GM19240 (cell line): Measurements from ENCODE around the gene MPHOSPH8.

Source experiments
- DNase-seq: peaks from one replicate; pipeline ENCODE4 v3.0.0; 2011; ENCODE audit warnings: low spot score; ENCODE audit not compliant: insufficient read length

MPHOSPH8 gene

GRCh38 chr13:19633479-19634255 lies at the start of gene MPHOSPH8:
Gene MPHOSPH8, plus strand, starts transcription at chr13:19633659. Its CDS starts 90 bp downstream, at chr13:19633749.
- peak; percentile 81 for DNase-seq

- DNase-seq, result peak; percentile 26
Measured at GRCh38 chr13:19586904-19587634, 46.4 kb upstream of the MPHOSPH8 start.

DNA sequence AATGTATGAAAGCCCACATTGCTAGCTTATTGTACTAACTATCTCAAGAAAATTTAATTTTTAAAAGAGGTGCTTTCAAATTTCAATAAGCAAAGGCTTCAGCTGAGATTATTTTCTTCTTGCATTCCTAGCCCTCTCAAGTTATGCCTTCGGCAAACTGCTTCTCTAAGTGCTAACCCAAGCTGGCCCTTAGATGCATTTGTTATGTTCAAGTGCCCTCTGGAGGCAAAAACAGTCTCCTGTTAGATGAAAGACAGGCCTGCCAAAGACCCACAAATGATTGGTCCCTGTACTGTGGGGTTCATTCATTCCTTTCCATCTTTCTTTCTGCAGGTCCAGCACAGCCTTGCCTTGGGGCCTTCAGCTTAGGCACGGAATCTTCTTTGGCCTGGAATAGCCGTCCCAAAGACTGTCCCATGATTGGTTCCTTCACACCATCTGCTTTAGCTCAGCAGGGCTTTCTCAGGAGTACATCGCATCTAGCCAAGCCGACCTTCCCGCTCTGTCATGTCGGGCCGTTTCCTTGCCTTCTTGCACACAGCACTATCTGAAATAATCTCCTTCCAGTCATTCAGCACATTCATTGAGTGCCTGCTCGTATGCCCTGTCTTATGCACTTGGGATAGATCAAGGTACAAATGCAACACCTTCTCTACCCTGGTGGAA lies 45.7 kb upstream of the MPHOSPH8 start:
- DNase-seq, result no peak

- DNase-seq, result no peak
Measured at GRCh38 chr13:19589312-19589711, 44.1 kb upstream of the MPHOSPH8 start.

DNA sequence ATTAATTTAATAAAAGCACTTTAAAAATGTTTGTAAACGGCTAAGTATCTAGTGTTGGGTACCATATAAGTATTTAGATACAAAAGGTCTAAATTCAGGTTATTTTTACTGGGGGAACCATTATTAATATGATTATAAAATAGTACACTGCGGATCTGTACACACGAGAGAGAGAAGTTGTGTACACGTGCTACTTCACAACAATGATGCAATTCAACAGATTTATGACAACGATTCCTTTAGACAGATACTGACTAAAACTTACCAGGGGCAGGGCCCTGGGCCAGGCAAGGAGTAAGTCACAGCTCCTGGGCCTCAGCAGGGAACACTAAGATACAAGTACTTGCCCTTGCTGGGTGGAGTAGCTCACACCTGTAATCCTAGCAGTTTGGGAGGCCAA lies 43.0 kb upstream of the MPHOSPH8 start:
- DNase-seq, result no peak

DNA sequence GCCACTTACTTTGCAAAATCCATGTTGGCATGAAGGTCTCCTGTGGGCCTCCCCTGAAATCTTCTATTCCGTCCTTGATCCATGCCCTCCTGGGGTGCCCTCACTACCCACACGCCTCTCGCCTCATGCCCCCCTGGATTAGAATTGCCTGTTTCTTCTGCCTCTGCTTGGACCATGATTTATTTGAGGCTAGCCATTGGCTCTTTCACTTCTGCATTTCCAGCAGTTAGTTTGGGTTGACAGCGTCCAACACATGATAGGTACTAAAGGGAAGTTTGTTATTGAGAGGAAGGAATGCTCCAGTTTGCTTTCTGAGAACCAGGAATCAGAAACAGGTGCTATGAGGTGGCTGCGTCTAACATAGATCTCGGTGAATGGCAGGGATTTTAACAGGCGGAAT lies 41.6 kb upstream of the MPHOSPH8 start:
- DNase-seq, result no peak

GRCh38 chr13:19592657-19593180 lies 40.7 kb upstream of the MPHOSPH8 start:
- no peak for DNase-seq

DNA sequence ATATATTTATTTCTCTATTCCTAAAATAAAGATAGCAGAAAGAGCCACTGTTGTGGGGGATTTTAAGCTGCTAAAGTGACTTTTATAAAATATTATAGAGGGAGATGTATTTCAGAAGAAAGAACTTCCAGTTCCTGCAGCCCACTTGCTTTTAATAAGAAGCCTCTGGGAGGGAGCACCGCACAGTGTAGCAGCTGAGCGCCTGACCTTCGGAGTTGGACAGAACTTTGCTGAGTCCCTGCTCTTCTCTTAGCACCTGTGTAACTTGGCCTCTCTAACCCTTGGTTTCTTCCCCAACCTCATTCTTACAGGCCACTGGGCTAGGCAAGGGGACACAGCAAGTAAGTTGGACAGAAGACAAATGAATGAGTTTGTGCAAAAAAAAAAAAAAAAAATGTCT lies 37.4 kb upstream of the MPHOSPH8 start:
- DNase-seq, result no peak

DNA sequence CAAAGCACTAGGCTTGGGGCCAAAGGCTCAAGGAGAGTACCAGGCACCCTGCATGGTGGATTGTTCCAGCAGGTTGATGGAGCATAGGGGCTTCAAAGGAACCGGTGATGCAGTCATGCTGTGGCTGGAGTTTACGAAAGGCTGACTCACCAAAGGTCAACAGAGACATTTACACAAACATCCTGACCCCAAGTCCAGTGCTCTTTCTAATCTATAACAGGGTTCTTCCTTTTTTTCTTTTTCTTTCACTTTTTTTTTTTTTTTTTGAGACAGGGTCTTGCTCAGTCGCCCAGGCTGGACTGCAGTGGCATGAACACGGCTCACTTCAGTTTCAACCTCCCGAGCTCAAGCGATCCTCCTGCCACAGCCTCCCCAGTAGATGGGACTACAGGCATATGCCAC lies 36.5 kb upstream of the MPHOSPH8 start:
- no peak for DNase-seq

DNA sequence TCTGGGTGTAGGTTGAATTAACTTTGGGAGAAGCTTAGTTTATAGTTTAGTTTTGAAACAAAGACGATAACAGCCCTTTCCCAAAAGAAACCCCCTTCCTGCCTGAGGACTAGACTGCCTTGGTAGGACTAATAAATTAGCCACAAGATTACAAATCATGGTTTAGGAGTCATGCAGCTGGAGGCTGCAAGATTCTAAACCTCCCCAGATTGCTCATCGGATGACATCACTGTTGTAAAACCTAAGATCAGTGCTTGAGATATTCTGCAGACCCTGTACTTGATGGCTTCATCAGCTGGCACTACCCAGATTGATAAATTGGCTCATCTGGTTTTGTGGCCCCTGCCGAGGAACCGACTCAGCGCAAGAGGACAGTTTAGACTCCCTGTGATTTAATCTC lies 35.9 kb upstream of the MPHOSPH8 start:
- no peak for DNase-seq

GRCh38 chr13:19601749-19602725 lies 31.4 kb upstream of the MPHOSPH8 start:
- DNase-seq, result peak; percentile 15

GRCh38 chr13:19604306-19604705 lies 29.2 kb upstream of the MPHOSPH8 start:
- no peak for DNase-seq

GRCh38 chr13:19605161-19605955 lies 28.1 kb upstream of the MPHOSPH8 start:
- no peak for DNase-seq

GRCh38 chr13:19606152-19606551 lies 27.3 kb upstream of the MPHOSPH8 start:
- DNase-seq, result no peak

- DNase-seq, result no peak
Measured at GRCh38 chr13:19606737-19607136, 26.7 kb upstream of the MPHOSPH8 start.

- DNase-seq, result no peak
Measured at GRCh38 chr13:19607523-19608078, 25.9 kb upstream of the MPHOSPH8 start.

DNA sequence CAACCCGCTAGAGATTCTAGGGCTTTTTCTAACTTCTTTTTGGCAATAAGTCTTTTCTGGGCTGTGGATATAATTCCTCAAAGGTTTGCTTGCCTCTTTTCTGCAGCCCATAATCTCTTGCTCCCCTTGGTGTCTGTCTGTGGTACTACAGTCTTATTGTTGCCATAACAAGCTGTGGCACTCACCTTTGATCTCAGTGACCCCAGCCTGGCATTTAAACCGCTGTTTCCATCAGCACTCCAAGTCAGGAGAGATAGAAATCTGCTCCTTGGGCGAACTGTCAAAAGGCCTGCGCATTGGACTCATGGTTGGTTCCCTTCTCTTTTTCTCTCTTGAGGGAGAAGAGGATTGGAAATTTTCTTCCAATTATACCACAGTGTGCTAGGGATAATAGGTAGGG lies 14.5 kb upstream of the MPHOSPH8 start:
- no peak for DNase-seq

GRCh38 chr13:19622193-19622592 lies 11.3 kb upstream of the MPHOSPH8 start:
- DNase-seq, result no peak

DNA sequence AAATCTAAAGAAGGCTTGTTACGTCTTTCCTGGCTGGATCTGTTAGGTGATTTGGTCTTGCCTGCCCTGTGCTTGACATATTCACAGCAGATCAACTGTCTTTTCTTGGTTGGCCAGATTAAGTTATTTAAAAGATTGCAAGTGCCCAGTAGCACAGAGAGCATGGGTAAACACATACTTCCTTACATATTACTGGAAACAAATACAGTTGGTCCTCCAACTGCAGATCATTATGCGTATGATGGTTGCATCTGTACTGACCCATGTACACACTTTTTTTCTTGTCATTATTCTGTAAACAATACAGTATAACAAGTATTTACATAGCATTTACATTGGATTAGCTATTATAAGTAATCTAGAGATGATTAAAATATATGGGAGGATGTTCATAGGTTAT lies 9.2 kb upstream of the MPHOSPH8 start:
- DNase-seq, result no peak
